HEK293T (cell line): ENCODE data around the gene CLN6.

ENCODE experiments used
- CTCF ChIA-PET: fragments of 350-600 bp; formaldehyde crosslinking; extraction: SDS; loops from one replicate; lab custom pipeline; 2021; ENCODE audit warnings: antibody characterized with exemption, inconsistent platforms; lab: Yijun Ruan, JAX
- POLR2A ChIA-PET: fragments of 350-600 bp; formaldehyde crosslinking; extraction: SDS; loops from one replicate; lab custom pipeline; 2020; ENCODE audit warnings: antibody characterized with exemption, inconsistent platforms; lab: Yijun Ruan, JAX
- DNase-seq: peaks from one replicate; pipeline ENCODE4 v3.0.0; 2012; ENCODE audit warnings: mixed read lengths; ENCODE audit errors: extremely low spot score
- ARNT ChIP-seq: fragments of 450-650 bp; IDR thresholded peaks from 2 replicates; pipeline ENCODE4 v1.6.1; 2017; ENCODE audit warnings: mild to moderate bottlenecking
- BHLHE40 ChIP-seq: fragments of 450-650 bp; IDR thresholded peaks from 2 replicates; pipeline ENCODE4 v1.6.1; 2016; ENCODE audit warnings: mild to moderate bottlenecking, moderate library complexity, borderline replicate concordance
- CTBP1 ChIP-seq: fragments of 450-650 bp; IDR thresholded peaks from 2 replicates; pipeline ENCODE4 v1.6.1; 2016; ENCODE audit warnings: borderline replicate concordance
- ELF4 ChIP-seq: fragments of 450-650 bp; IDR thresholded peaks from 2 replicates; pipeline ENCODE4 v1.6.1; 2017; ENCODE audit warnings: antibody characterized with exemption
- FOXA1 ChIP-seq: fragments of 450-650 bp; IDR thresholded peaks from 2 replicates; pipeline ENCODE4 v1.6.1; 2016; ENCODE audit warnings: mild to moderate bottlenecking
- FOXK2 ChIP-seq: fragments of 450-650 bp; IDR thresholded peaks from 2 replicates; pipeline ENCODE4 v1.6.1; 2016; ENCODE audit warnings: mild to moderate bottlenecking
- FOXM1 ChIP-seq: fragments of 450-650 bp; IDR thresholded peaks from 2 replicates; pipeline ENCODE4 v1.6.1; 2017; ENCODE audit warnings: mild to moderate bottlenecking, borderline replicate concordance
- HDGF ChIP-seq: fragments of 450-650 bp; IDR thresholded peaks from 2 replicates; pipeline ENCODE4 v1.6.1; 2017; ENCODE audit warnings: antibody characterized with exemption, borderline replicate concordance
- L3MBTL2 ChIP-seq: fragments of 450-650 bp; conservative IDR thresholded peaks from 2 replicates; pipeline ENCODE4 v1.6.1; 2016; ENCODE audit warnings: mild to moderate bottlenecking
- LEF1 ChIP-seq: fragments of 450-650 bp; IDR thresholded peaks from 2 replicates; pipeline ENCODE4 v1.6.1; 2017; ENCODE audit warnings: mild to moderate bottlenecking, borderline replicate concordance
- NFRKB ChIP-seq: fragments of 450-650 bp; IDR thresholded peaks from 2 replicates; pipeline ENCODE4 v1.6.1; 2016; ENCODE audit warnings: mild to moderate bottlenecking, moderate library complexity
- PKNOX1 ChIP-seq: fragments of 450-650 bp; IDR thresholded peaks from 2 replicates; pipeline ENCODE4 v1.6.1; 2016
- SP1 ChIP-seq: fragments of 450-650 bp; IDR thresholded peaks from 2 replicates; pipeline ENCODE4 v1.6.1; 2017
- SUZ12 ChIP-seq: fragments of 450-650 bp; IDR thresholded peaks from 2 replicates; pipeline ENCODE4 v1.6.1; 2016; ENCODE audit warnings: mild to moderate bottlenecking
- TARDBP ChIP-seq: fragments of 450-650 bp; IDR thresholded peaks from 2 replicates; pipeline ENCODE4 v1.6.1; 2016
- ZNF384 ChIP-seq: fragments of 450-650 bp; IDR thresholded peaks from 2 replicates; pipeline ENCODE4 v1.6.1; 2016

The CLN6 gene

GRCh38 chr15:68200016-68200861 lies 29.3 kb downstream of the CLN6 start:
- ChIA-PET POLR2A (no interaction called here), CTCF (no interaction called here)
- TF ChIP-seq FOXK2, result no peak
- no peak for TF ChIP-seq FOXM1
- no peak for TF ChIP-seq SUZ12
- no peak for TF ChIP-seq SP1
- TF ChIP-seq ARNT, result no peak
- no peak for TF ChIP-seq L3MBTL2
- no peak for TF ChIP-seq FOXA1
- TF ChIP-seq TARDBP, result no peak
- no peak for TF ChIP-seq ELF4
- no peak for TF ChIP-seq CTBP1
- TF ChIP-seq NFRKB, result no peak
- TF ChIP-seq HDGF, result no peak
- no peak for TF ChIP-seq ZNF384
- no peak for TF ChIP-seq LEF1
- TF ChIP-seq BHLHE40, result no peak
- TF ChIP-seq PKNOX1, result no peak
- no peak for DNase-seq

GRCh38 chr15:68199340-68199739 lies 30.2 kb downstream of the CLN6 start:
- DNase-seq, result no peak
- no peak for TF ChIP-seq FOXK2
- POLR2A ChIA-PET, result no interaction called here
- CTCF ChIA-PET, result no interaction called here

DNA sequence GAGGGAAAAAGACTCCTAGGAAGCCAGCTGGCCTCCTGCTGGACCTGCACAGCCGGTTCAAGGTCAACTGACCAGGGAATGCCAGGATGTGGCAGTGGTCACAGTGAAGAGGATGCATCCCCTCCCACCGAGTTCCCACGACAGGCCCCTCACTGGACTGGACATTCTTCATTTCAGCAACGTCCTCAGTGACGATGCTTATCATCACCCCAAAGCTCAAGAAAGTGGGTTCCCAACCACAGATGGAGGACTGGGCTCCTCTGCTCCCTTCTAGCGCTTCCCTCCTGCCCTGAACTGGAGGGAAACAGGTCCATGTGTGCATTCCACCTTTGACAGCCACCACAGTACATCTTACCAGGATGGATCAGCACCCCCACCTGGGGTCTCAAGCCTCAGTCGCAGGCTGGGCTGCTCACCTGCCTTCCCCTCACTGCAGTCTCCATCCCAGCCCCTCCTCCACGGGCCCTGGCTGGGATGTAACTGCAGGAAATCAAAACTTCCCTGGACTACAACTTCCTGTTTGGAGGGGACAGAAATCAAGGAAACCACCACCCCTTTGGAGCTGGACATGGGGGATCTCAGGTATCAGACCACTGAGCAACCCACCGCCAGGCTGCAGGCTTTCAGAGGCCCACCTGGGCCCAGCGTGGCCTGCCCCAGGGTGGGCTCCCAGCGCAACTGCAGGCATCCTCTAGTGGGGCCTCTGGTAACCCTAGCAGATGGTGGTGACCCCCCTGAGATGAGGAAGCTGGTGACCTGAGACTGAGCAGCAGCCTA lies 31.7 kb downstream of the CLN6 start:
- TF ChIP-seq TARDBP, result no peak
- no peak for TF ChIP-seq L3MBTL2
- TF ChIP-seq LEF1, result no peak
- TF ChIP-seq SUZ12, result no peak
- no peak for TF ChIP-seq ZNF384
- no peak for TF ChIP-seq CTBP1
- TF ChIP-seq NFRKB, result no peak
- no peak for TF ChIP-seq FOXA1
- no peak for TF ChIP-seq FOXM1
- no peak for TF ChIP-seq ELF4
- no peak for DNase-seq
- POLR2A ChIA-PET, result no interaction called here
- CTCF ChIA-PET, result no interaction called here

DNA sequence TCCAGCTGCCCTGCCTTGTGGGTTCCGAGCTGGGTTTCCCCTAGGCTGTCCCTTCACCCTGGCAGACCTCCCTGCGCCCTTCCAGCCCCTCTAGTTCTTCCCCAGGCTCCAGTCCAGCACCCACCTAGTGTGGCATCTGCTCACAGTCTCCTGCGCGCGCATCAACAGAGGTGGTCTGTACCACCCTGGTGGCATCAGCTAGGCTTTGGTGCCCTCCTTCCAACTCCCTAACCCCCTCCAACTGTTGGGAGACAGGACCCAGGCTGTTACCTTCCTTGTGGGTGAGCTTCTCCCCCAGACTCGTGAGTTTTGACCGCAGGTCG lies 32.4 kb downstream of the CLN6 start:
- POLR2A ChIA-PET, result no interaction called here
- TF ChIP-seq TARDBP (no peak), ZNF384 (no peak), SUZ12 (no peak), NFRKB (no peak), PKNOX1 (no peak), CTBP1 (no peak), ARNT (no peak)
- no peak for DNase-seq
- CTCF ChIA-PET, result interaction anchor here (0.9 kb wide), 1 partner anchor 109 kb away, joined by 3 read pairs; no protein-coding TSS in a partner anchor

GRCh38 chr15:68196445-68197169 lies 32.9 kb downstream of the CLN6 start:
- DNase-seq, result no peak
- POLR2A ChIA-PET, result no interaction called here
- CTCF ChIA-PET, result interaction anchor here (0.9 kb wide), 1 partner anchor 110 kb away, joined by 3 read pairs; no protein-coding TSS in a partner anchor
- TF ChIP-seq FOXK2 (no peak), FOXA1 (no peak), BHLHE40 (no peak), TARDBP (no peak), ELF4 (no peak)

GRCh38 chr15:68195336-68196112 lies 34.0 kb downstream of the CLN6 start:
- CTCF ChIA-PET, result interaction anchor here (0.5 to 1.1 kb wide), 12 partner anchors 9 to 1177 kb away, joined by 3 to 12 read pairs (median 4); no protein-coding TSS in a partner anchor
- DNase-seq, result no peak
- TF ChIP-seq BHLHE40 (no peak), FOXA1 (no peak), CTBP1 (no peak), ELF4 (no peak), HDGF (no peak), ARNT (no peak)
- POLR2A ChIA-PET, result interaction anchor here (0.6 to 0.7 kb wide), 2 partner anchors 16 to 227 kb away, joined by 3 read pairs; no protein-coding TSS in a partner anchor
